Activated CD8-positive, alpha-beta memory T cell treated with anti-CD3 and anti-CD28 coated beads, Interleukin-2, amount 10 ng/mL, durations not matched to agents 7 days and 5 days (primary cell): ENCODE data around the gene MSANTD3. TPM values are rescaled to one million over a fixed set of nuclear protein-coding genes. Genes with fewer than 3 reads are reported as not detected.

Source experiments
- ATAC-seq: fragments of 150-1000 bp; cut with Tn5 transposase; one replicate; pipeline ENCODE4 v1.10.0; 2021; ENCODE audit warnings: moderate library complexity
- CTCF ChIA-PET: fragments of 350-600 bp; sonication (Branson Sonifier 250); formaldehyde crosslinking; loops from one replicate; lab custom pipeline; 2021; ENCODE audit warnings: antibody characterized with exemption; lab: Charles Lee
- DNase-seq: peaks from one replicate; pipeline ENCODE4 v3.0.0-alpha.2; 2020
- H3K27ac Mint-ChIP-seq: one replicate; pipeline ENCODE4 v1.8.0; 2021; ENCODE audit warnings: mild to moderate bottlenecking, mixed read lengths
- H3K27me3 Mint-ChIP-seq: one replicate; pipeline ENCODE4 v1.8.0; 2021; ENCODE audit warnings: mixed read lengths
- H3K36me3 Mint-ChIP-seq: one replicate; pipeline ENCODE4 v1.8.0; 2021; ENCODE audit warnings: mild to moderate bottlenecking, mixed read lengths
- H3K4me1 Mint-ChIP-seq: one replicate; pipeline ENCODE4 v1.8.0; 2021; ENCODE audit warnings: mixed read lengths
- H3K4me3 Mint-ChIP-seq: one replicate; pipeline ENCODE4 v1.8.0; 2021; ENCODE audit warnings: mild to moderate bottlenecking, moderate library complexity, mixed read lengths
- H3K9me3 Mint-ChIP-seq: one replicate; pipeline ENCODE4 v1.8.0; 2022; ENCODE audit warnings: low read depth, mixed read lengths
- total RNA-seq, 2 experiments: library from RNA; stranded (reverse); gene quantifications; one replicate each; pipeline ENCODE4 v1.2.3, GENCODE V29; 2021

MSANTD3 gene
- total RNA-seq, 2 experiments from 2014 or later: 20.5 to 20.9 TPM

GRCh38 chr9:100478192-100478591, 51.2 kb downstream of the MSANTD3 start:
- H3K9me3 Mint-ChIP-seq: no peaks in the 10 kb centered on the region
- peaks cover 4% of the 10 kb centered on the region for H3K4me1 Mint-ChIP-seq
- H3K36me3 Mint-ChIP-seq: no peaks in the 10 kb centered on the region
- CTCF ChIA-PET: no interaction called here
- no peak overlapping the region for H3K27ac Mint-ChIP-seq
- H3K27me3 Mint-ChIP-seq: peaks cover 29% of the 10 kb centered on the region
- H3K4me3 Mint-ChIP-seq: no peak overlapping the region
- no peak for ATAC-seq
- DNase-seq: no peak

GRCh38 chr9:100479820-100480219, 52.9 kb downstream of the MSANTD3 start:
- no peak for ATAC-seq
- Mint-ChIP-seq H3K27me3 (peaks cover 23% of the 10 kb centered on the region), H3K27ac (no peak overlapping the region), H3K36me3 (no peaks in the 10 kb centered on the region), H3K4me3 (no peak overlapping the region), H3K4me1 (no peaks in the 10 kb centered on the region), H3K9me3 (no peaks in the 10 kb centered on the region)
- no peak for DNase-seq
- CTCF ChIA-PET: no interaction called here

- CTCF ChIA-PET: no interaction called here
- no peak for ATAC-seq
Observed at GRCh38 chr9:100485196-100485595, 58.3 kb downstream of the MSANTD3 start.

GRCh38 chr9:100486479-100487176, 59.7 kb downstream of the MSANTD3 start:
- H3K27me3 Mint-ChIP-seq: peaks cover 4% of the 10 kb centered on the region
- DNase-seq (no peak), ATAC-seq (no peak)
- H3K27ac Mint-ChIP-seq: no peak overlapping the region
- CTCF ChIA-PET: interaction anchor here (1.8 kb wide), 1 partner anchor 14 kb away, joined by 3 read pairs; no protein-coding TSS in a partner anchor
- H3K36me3 Mint-ChIP-seq: no peaks in the 10 kb centered on the region
- H3K4me1 Mint-ChIP-seq: no peaks in the 10 kb centered on the region
- no peaks in the 10 kb centered on the region for H3K9me3 Mint-ChIP-seq
- no peak overlapping the region for H3K4me3 Mint-ChIP-seq

More at GRCh38 chr9:100485196-100485595, 58.3 kb downstream of the MSANTD3 start:
- H3K4me3 Mint-ChIP-seq: no peak overlapping the region
- H3K4me1 Mint-ChIP-seq: no peaks in the 10 kb centered on the region
- no peaks in the 10 kb centered on the region for H3K36me3 Mint-ChIP-seq
- no peak for DNase-seq
- no peaks in the 10 kb centered on the region for H3K9me3 Mint-ChIP-seq
- H3K27ac Mint-ChIP-seq: no peak overlapping the region
- H3K27me3 Mint-ChIP-seq: peaks cover 13% of the 10 kb centered on the region

- Mint-ChIP-seq H3K4me1 (no peaks in the 10 kb centered on the region), H3K27ac (no peak overlapping the region), H3K27me3 (peaks cover 4% of the 10 kb centered on the region), H3K4me3 (no peak overlapping the region), H3K9me3 (no peaks in the 10 kb centered on the region), H3K36me3 (no peaks in the 10 kb centered on the region)
- CTCF ChIA-PET: no interaction called here
- ATAC-seq (no peak), DNase-seq (no peak)
Observed at GRCh38 chr9:100488177-100488576, 61.2 kb downstream of the MSANTD3 start.

- Mint-ChIP-seq H3K4me1 (no peaks in the 10 kb centered on the region), H3K27me3 (peaks cover 2% of the 10 kb centered on the region)
- no peak for DNase-seq
Observed at GRCh38 chr9:100489836-100490235, 62.9 kb downstream of the MSANTD3 start.

GRCh38 chr9:100492952-100493351, 66.0 kb downstream of the MSANTD3 start:
- H3K27ac Mint-ChIP-seq: no peak overlapping the region
- no peak for DNase-seq
- H3K36me3 Mint-ChIP-seq: no peaks in the 10 kb centered on the region
- no peaks in the 10 kb centered on the region for H3K9me3 Mint-ChIP-seq
- ATAC-seq: no peak
- no peaks in the 10 kb centered on the region for H3K27me3 Mint-ChIP-seq
- CTCF ChIA-PET: no interaction called here
- H3K4me3 Mint-ChIP-seq: no peak overlapping the region
- no peaks in the 10 kb centered on the region for H3K4me1 Mint-ChIP-seq

More at GRCh38 chr9:100489836-100490235, 62.9 kb downstream of the MSANTD3 start:
- no peaks in the 10 kb centered on the region for H3K36me3 Mint-ChIP-seq
- H3K9me3 Mint-ChIP-seq: no peaks in the 10 kb centered on the region
- CTCF ChIA-PET: no interaction called here
- no peak overlapping the region for H3K27ac Mint-ChIP-seq
- no peak for ATAC-seq
- no peak overlapping the region for H3K4me3 Mint-ChIP-seq

GRCh38 chr9:100498592-100498991, 71.6 kb downstream of the MSANTD3 start:
- CTCF ChIA-PET: no interaction called here
- no peaks in the 10 kb centered on the region for H3K36me3 Mint-ChIP-seq
- H3K27ac Mint-ChIP-seq: no peak overlapping the region
- H3K4me3 Mint-ChIP-seq: no peak overlapping the region
- H3K27me3 Mint-ChIP-seq: no peaks in the 10 kb centered on the region
- no peak for DNase-seq
- H3K9me3 Mint-ChIP-seq: no peaks in the 10 kb centered on the region
- no peak for ATAC-seq
- no peaks in the 10 kb centered on the region for H3K4me1 Mint-ChIP-seq

- Mint-ChIP-seq H3K4me3 (no peak overlapping the region), H3K27me3 (no peaks in the 10 kb centered on the region), H3K27ac (no peak overlapping the region), H3K36me3 (no peaks in the 10 kb centered on the region), H3K9me3 (no peaks in the 10 kb centered on the region), H3K4me1 (no peaks in the 10 kb centered on the region)
- ATAC-seq (no peak), DNase-seq (no peak)
- CTCF ChIA-PET: no interaction called here
Observed at GRCh38 chr9:100499460-100499859, 72.5 kb downstream of the MSANTD3 start.

- ATAC-seq (no peak), DNase-seq (no peak)
- Mint-ChIP-seq H3K27ac (no peak overlapping the region), H3K36me3 (no peaks in the 10 kb centered on the region), H3K27me3 (no peaks in the 10 kb centered on the region), H3K4me3 (no peak overlapping the region), H3K4me1 (no peaks in the 10 kb centered on the region), H3K9me3 (no peaks in the 10 kb centered on the region)
- CTCF ChIA-PET: no interaction called here
Observed at GRCh38 chr9:100499866-100500265, 72.9 kb downstream of the MSANTD3 start.

Other genes starting within 250 kb of the MSANTD3 start
- 10 to 100 TPM; 21.0 to 24.4 TPM for gene TEX10, start 74.2 kb upstream of the MSANTD3 start, total RNA-seq
- gene TMEFF1, start 46.0 kb downstream of the MSANTD3 start, total RNA-seq: under 1 TPM in 1 of 2 experiments, not detected in 1; 0.49 TPM
- gene CAVIN4, start 150.9 kb downstream of the MSANTD3 start, total RNA-seq: under 1 TPM; 0.29 to 0.33 TPM